ENCODE results near the gene SYPL2. TPM values are rescaled to one million over a fixed set of nuclear protein-coding genes. Genes with fewer than 3 reads are reported as not detected.

Gene SYPL2
- total RNA-seq (2014; rRNA removed) = not detected in 2 replicates
- not detected for Bru-seq, nascent RNA
- percentile 20 among the genes with signal in this experiment for BruChase-seq, experiment 1, labeled RNA remaining after a 6-hour chase
- BruChase-seq, experiment 2, labeled RNA remaining after a 2-hour chase = percentile 10 among the genes with signal in this experiment
- long read RNA-seq = 0 reads

GRCh38 chr1:109466452-109467300, at the start of gene SYPL2:
TSS of gene SYPL2 (plus strand) at chr1:109466546. CDS start at chr1:109466844, 298 bp downstream.
- CTCF ChIA-PET = no interaction called here
- peaks cover 94% of the 10 kb centered on the region for H3K27me3 ChIP-seq (ENCODE audit: low read length)
- peak within 1 kb of the TSS; percentile 35; the same call in 1 of the 2 replicates for H3K4me3 ChIP-seq (ENCODE audit: low read length)
- H3K9ac ChIP-seq (ENCODE audit: low read length) = no peak within 1 kb of the TSS
- BruUV-seq (replicated peaks) = no TSS peak
- H3K4me1 ChIP-seq (ENCODE audit: insufficient read depth, low read length) = no peaks in the 10 kb centered on the region
- intact Hi-C loops (cut with micrococcal nuclease) = no loop called here
- H2AFZ ChIP-seq (ENCODE audit: low read length) = 0 out of 2 replicates have a peak within 1 kb of the TSS, but pooled peaks have one; percentile 38
- ATAC-seq (no peak), DNase-seq (no peak)
- no peaks in the 10 kb centered on the region for H3K79me2 ChIP-seq (ENCODE audit: low read length)
- no peaks in the 10 kb centered on the region for H3K9me3 ChIP-seq (ENCODE audit: low read length)
- H4K20me1 ChIP-seq (ENCODE audit: low read length) = no peaks in the 10 kb centered on the region
- H3K27ac ChIP-seq (ENCODE audit: low read length) = no peak within 1 kb of the TSS
- POLR2A ChIA-PET (ENCODE audit: unreplicated experiment) = no interaction called here
- H3K9me2 ChIP-seq (replicated peaks; ENCODE audit: low read length) = no peaks in the 10 kb centered on the region
- no peak for TF ChIP-seq EZH2phosphoT487 (IDR thresholded peaks at IDR 0.05; ENCODE audit: borderline replicate concordance, low read length)
- no peak for TF ChIP-seq EZH2 (IDR thresholded peaks at IDR 0.05; ENCODE audit: low read length, unreplicated experiment)
- TF ChIP-seq, protein P1, sequence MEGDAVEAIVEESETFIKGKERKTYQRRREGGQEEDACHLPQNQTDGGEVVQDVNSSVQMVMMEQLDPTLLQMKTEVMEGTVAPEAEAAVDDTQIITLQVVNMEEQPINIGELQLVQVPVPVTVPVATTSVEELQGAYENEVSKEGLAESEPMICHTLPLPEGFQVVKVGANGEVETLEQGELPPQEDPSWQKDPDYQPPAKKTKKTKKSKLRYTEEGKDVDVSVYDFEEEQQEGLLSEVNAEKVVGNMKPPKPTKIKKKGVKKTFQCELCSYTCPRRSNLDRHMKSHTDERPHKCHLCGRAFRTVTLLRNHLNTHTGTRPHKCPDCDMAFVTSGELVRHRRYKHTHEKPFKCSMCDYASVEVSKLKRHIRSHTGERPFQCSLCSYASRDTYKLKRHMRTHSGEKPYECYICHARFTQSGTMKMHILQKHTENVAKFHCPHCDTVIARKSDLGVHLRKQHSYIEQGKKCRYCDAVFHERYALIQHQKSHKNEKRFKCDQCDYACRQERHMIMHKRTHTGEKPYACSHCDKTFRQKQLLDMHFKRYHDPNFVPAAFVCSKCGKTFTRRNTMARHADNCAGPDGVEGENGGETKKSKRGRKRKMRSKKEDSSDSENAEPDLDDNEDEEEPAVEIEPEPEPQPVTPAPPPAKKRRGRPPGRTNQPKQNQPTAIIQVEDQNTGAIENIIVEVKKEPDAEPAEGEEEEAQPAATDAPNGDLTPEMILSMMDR (conservative IDR thresholded peaks at IDR 0.05; ENCODE audit: low read depth, low read length) = no peak
- no peaks in the 10 kb centered on the region for H3K36me3 ChIP-seq (ENCODE audit: low read depth, low read length)
- peak within 1 kb of the TSS; percentile 46 for H3K4me2 ChIP-seq (ENCODE audit: low read length)
- H3F3A ChIP-seq (ENCODE audit: low read length, unreplicated experiment) = no peaks in the 10 kb centered on the region

DNA sequence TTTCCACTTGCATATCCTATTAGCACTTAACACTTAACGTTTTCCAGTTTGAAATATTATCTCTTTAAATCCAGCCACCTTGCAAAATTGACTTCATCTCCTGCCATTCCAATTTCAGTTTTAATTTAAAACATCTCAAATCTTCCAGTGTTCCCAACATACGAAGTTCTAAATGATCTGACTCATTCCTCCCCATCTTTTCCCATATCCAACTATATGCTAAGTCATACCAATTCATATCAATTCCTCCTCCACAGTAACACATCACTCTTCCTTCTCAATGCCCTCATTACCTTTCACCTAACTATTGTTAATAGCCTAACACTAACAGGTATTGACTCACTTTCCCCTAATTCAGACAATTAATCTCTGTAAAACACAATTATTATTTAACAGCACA, 42.8 kb upstream of the SYPL2 start:
- DNase-seq (no peak), ATAC-seq (no peak)
- Histone ChIP-seq H3K9me2 (replicated peaks; ENCODE audit: low read length) (no peaks in the 10 kb centered on the region), H3K27me3 (ENCODE audit: low read length) (no peaks in the 10 kb centered on the region), H4K20me1 (ENCODE audit: low read length) (peaks cover 27% of the 10 kb centered on the region), H3K79me2 (ENCODE audit: low read length) (peaks cover 86% of the 10 kb centered on the region), H3K9me3 (ENCODE audit: low read length) (no peaks in the 10 kb centered on the region), H3K4me3 (ENCODE audit: low read length) (peak overlapping the region; percentile 57), H3K4me1 (ENCODE audit: insufficient read depth, low read length) (peaks cover 23% of the 10 kb centered on the region), H3K27ac (ENCODE audit: low read length) (0 out of 2 replicates have a peak overlapping the region, but pooled peaks have one; percentile 22), H3K36me3 (ENCODE audit: low read depth, low read length) (peaks cover 26% of the 10 kb centered on the region), H3F3A (ENCODE audit: low read length, unreplicated experiment) (no peaks in the 10 kb centered on the region), H3K9ac (ENCODE audit: low read length) (no peak overlapping the region), H2AFZ (ENCODE audit: low read length) (no peak overlapping the region), H3K4me2 (ENCODE audit: low read length) (peak overlapping the region; percentile 64)
- ChIA-PET POLR2A (ENCODE audit: unreplicated experiment) (no interaction called here), CTCF (no interaction called here)
- intact Hi-C loops (cut with micrococcal nuclease) = no loop called here
- no TSS peak for BruUV-seq (replicated peaks)
- TF ChIP-seq EZH2 (IDR thresholded peaks at IDR 0.05; ENCODE audit: low read length, unreplicated experiment) (no peak), EZH2phosphoT487 (IDR thresholded peaks at IDR 0.05; ENCODE audit: borderline replicate concordance, low read length) (no peak)
- TF ChIP-seq, protein P1 (conservative IDR thresholded peaks at IDR 0.05; ENCODE audit: low read depth, low read length) = no peak

Data from PC-3 (cell line).